Measurements from ENCODE around the gene SCUBE1. TPM values are rescaled to one million over a fixed set of nuclear protein-coding genes. Genes with fewer than 3 reads are reported as not detected.

The SCUBE1 gene
- total and polyA plus RNA-seq, 2 experiments from 2014 or later: 2.1 to 2.2 TPM

- H3K9me2 ChIP-seq (replicated peaks; ENCODE audit: insufficient read depth): no peaks in the 10 kb centered on the region
- DNase-seq (ENCODE audit: low spot score): no peak
- 91% methylated on average over 7 of the region's 7 CpGs for WGBS (ENCODE audit: low lambda C conversion rate, missing lambda C conversion rate)
- no peaks in the 10 kb centered on the region for H3K36me3 ChIP-seq (replicated peaks; ENCODE audit: insufficient read depth, low read depth)
- H2AFZ ChIP-seq: no peak overlapping the region
- no peak overlapping the region for H3K27ac ChIP-seq
- no peaks in the 10 kb centered on the region for H4K20me1 ChIP-seq (ENCODE audit: insufficient read depth, poor library complexity, severe bottlenecking)
- no peaks in the 10 kb centered on the region for H3K79me2 ChIP-seq
- no peak overlapping the region for H3K4me3 ChIP-seq
- H3K9me3 ChIP-seq (ENCODE audit: low read depth): no peaks in the 10 kb centered on the region
- peaks cover 44% of the 10 kb centered on the region for H3K27me3 ChIP-seq
- peaks cover 6% of the 10 kb centered on the region for H3K4me1 ChIP-seq (ENCODE audit: insufficient read depth)
- TF ChIP-seq EZH2phosphoT487 (IDR thresholded peaks at IDR 0.05; ENCODE audit: low read depth, severe bottlenecking, unreplicated experiment) (no peak), EZH2 (IDR thresholded peaks at IDR 0.05; ENCODE audit: borderline replicate concordance) (no peak)
- TF ChIP-seq, protein P1, sequence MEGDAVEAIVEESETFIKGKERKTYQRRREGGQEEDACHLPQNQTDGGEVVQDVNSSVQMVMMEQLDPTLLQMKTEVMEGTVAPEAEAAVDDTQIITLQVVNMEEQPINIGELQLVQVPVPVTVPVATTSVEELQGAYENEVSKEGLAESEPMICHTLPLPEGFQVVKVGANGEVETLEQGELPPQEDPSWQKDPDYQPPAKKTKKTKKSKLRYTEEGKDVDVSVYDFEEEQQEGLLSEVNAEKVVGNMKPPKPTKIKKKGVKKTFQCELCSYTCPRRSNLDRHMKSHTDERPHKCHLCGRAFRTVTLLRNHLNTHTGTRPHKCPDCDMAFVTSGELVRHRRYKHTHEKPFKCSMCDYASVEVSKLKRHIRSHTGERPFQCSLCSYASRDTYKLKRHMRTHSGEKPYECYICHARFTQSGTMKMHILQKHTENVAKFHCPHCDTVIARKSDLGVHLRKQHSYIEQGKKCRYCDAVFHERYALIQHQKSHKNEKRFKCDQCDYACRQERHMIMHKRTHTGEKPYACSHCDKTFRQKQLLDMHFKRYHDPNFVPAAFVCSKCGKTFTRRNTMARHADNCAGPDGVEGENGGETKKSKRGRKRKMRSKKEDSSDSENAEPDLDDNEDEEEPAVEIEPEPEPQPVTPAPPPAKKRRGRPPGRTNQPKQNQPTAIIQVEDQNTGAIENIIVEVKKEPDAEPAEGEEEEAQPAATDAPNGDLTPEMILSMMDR (IDR thresholded peaks at IDR 0.05; ENCODE audit: poor library complexity): no peak
- no peak overlapping the region for H3K4me2 ChIP-seq
Measured at GRCh38 chr22:43345356-43345755, 2.2 kb upstream of the SCUBE1 start.

GRCh38 chr22:43344520-43344787 lies 1.3 kb upstream of the SCUBE1 start:
- Histone ChIP-seq H3K36me3 (replicated peaks; ENCODE audit: insufficient read depth, low read depth) (no peaks in the 10 kb centered on the region), H3K9me2 (replicated peaks; ENCODE audit: insufficient read depth) (no peaks in the 10 kb centered on the region), H3K4me2 (no peak overlapping the region), H3K4me3 (no peak overlapping the region), H2AFZ (no peak overlapping the region), H4K20me1 (ENCODE audit: insufficient read depth, poor library complexity, severe bottlenecking) (no peaks in the 10 kb centered on the region), H3K9me3 (ENCODE audit: low read depth) (no peaks in the 10 kb centered on the region), H3K27me3 (peaks cover 49% of the 10 kb centered on the region), H3K79me2 (no peaks in the 10 kb centered on the region), H3K27ac (no peak overlapping the region), H3K4me1 (ENCODE audit: insufficient read depth) (peaks cover 6% of the 10 kb centered on the region)
- 94% methylated on average over 5 of the region's 6 CpGs for WGBS (ENCODE audit: low lambda C conversion rate, missing lambda C conversion rate)
- no peak for DNase-seq (ENCODE audit: low spot score)
- TF ChIP-seq EZH2phosphoT487 (IDR thresholded peaks at IDR 0.05; ENCODE audit: low read depth, severe bottlenecking, unreplicated experiment): no peak
- no peak for TF ChIP-seq EZH2 (IDR thresholded peaks at IDR 0.05; ENCODE audit: borderline replicate concordance)
- TF ChIP-seq, protein P1 (IDR thresholded peaks at IDR 0.05; ENCODE audit: poor library complexity): no peak

GRCh38 chr22:43343670-43344519 lies 723 bp upstream of the SCUBE1 start:
- peak overlapping the region; percentile 46 for H2AFZ ChIP-seq
- H3K27me3 ChIP-seq: peaks cover 51% of the 10 kb centered on the region
- no peak overlapping the region for H3K27ac ChIP-seq

More at GRCh38 chr22:43343670-43344519, 723 bp upstream of the SCUBE1 start:
- H3K4me1 ChIP-seq (ENCODE audit: insufficient read depth): peaks cover 6% of the 10 kb centered on the region
- peak; percentile 75 for TF ChIP-seq EZH2 (IDR thresholded peaks at IDR 0.05; ENCODE audit: borderline replicate concordance)
- TF ChIP-seq, protein P1 (IDR thresholded peaks at IDR 0.05; ENCODE audit: poor library complexity): no peak
- H3K4me3 ChIP-seq: peak overlapping the region; percentile 10
- no peaks in the 10 kb centered on the region for H3K79me2 ChIP-seq
- H3K9me3 ChIP-seq (ENCODE audit: low read depth): no peaks in the 10 kb centered on the region
- H3K36me3 ChIP-seq (replicated peaks; ENCODE audit: insufficient read depth, low read depth): no peaks in the 10 kb centered on the region
- no peaks in the 10 kb centered on the region for H3K9me2 ChIP-seq (replicated peaks; ENCODE audit: insufficient read depth)
- DNase-seq (ENCODE audit: low spot score): peak; percentile 6
- no peaks in the 10 kb centered on the region for H4K20me1 ChIP-seq (ENCODE audit: insufficient read depth, poor library complexity, severe bottlenecking)
- 11% methylated on average over 52 of the region's 65 CpGs for WGBS (ENCODE audit: low lambda C conversion rate, missing lambda C conversion rate)
- peak overlapping the region; percentile 80 for H3K4me2 ChIP-seq
